Thyroid gland (tissue), 4 donors: ENCODE data around the gene SLC35F1. TPM values are rescaled to one million over a fixed set of nuclear protein-coding genes. Genes with fewer than 3 reads are reported as not detected.

Experiments used
- DNase-seq, 2 donors: peaks; one replicate each; pipeline ENCODE4 v3.0.0-alpha.2; 2019
- H3K27ac ChIP-seq, 3 donors: fragments of 200-600 bp; sonication (generic); 1 replicate in 2 of 3; 2 replicates in 1 of 3; pipeline ENCODE4 v1.5.1; 2016 to 2019; ENCODE audit warnings: mild to moderate bottlenecking in 1 of 3, moderate library complexity in 1 of 3
- H3K27me3 ChIP-seq: fragments of 200-600 bp; sonication (generic); one replicate; pipeline ENCODE4 v1.5.1; 2019
- H3K36me3 ChIP-seq, 2 donors: fragments of 200-600 bp; sonication (generic); one replicate each; pipeline ENCODE4 v1.5.1; 2016 to 2019
- H3K4me1 ChIP-seq, 2 donors: fragments of 200-600 bp; sonication (generic); one replicate each; pipeline ENCODE4 v1.5.1; 2017 to 2019
- H3K4me3 ChIP-seq, 3 donors: fragments of 200-600 bp; sonication (generic); replicated peaks in 1 of 3; 1 replicate in 2 of 3; 2 replicates in 1 of 3; pipeline ENCODE4 v1.5.1; 2016; ENCODE audit warnings: mild to moderate bottlenecking in 1 of 3
- H3K9me3 ChIP-seq: fragments of 200-600 bp; sonication (generic); one replicate; pipeline ENCODE4 v1.5.1; 2017
- POLR2A ChIP-seq, 2 donors: fragments of 450-650 bp; IDR thresholded peaks; one replicate each; pipeline ENCODE4 v1.6.1; 2017; ENCODE audit warnings: antibody characterized with exemption in 2 of 2, mild to moderate bottlenecking in 2 of 2, moderate library complexity in 1 of 2
- WGBS, 2 donors: methylation state at CpG; one replicate each; pipeline ENCODE4 v1.1.5; 2017; 5-methylcytosine and 5-hydroxymethylcytosine counted together
- intact Hi-C: fragments of 100-400 bp; cut with DNase I; formaldehyde crosslinking; loops from one replicate; pipeline ENCODE4 v1.15.1; 2023
- total RNA-seq, 4 donors: library from RNA; depleted of rRNA; stranded (reverse); fragments of >200 nt; gene quantifications; one replicate each; pipeline ENCODE4 v1.2.3, GENCODE V29; 2016
- TF ChIP-seq, protein P1 (sequence below), 6 experiments: fragments of 200-600 bp in 3 of 6; fragments of 450-650 bp in 3 of 6; sonication (generic) in 3 of 6; IDR thresholded peaks; one replicate each; pipeline ENCODE4 v1.5.1; 2016 to 2019; ENCODE audit warnings: antibody characterized with exemption in 6 of 6, mild to moderate bottlenecking in 2 of 6, inconsistent platforms in 1 of 6, moderate library complexity in 1 of 6

Gene SLC35F1
- total RNA-seq, 4 donors from 2014 or later = 0.54 to 5.5 (median 1.4) TPM

- Histone ChIP-seq H3K4me3 (no peak overlapping the region), H3K36me3 (no peaks in the 10 kb centered on the region), H3K27ac (no peak overlapping the region), H3K27me3 (no peaks in the 10 kb centered on the region), H3K9me3 (no peaks in the 10 kb centered on the region), H3K4me1 (no peaks in the 10 kb centered on the region)
- intact Hi-C loops = no loop called here
- no peak for TF ChIP-seq POLR2A (IDR thresholded peaks at IDR 0.05)
- TF ChIP-seq, protein P1, sequence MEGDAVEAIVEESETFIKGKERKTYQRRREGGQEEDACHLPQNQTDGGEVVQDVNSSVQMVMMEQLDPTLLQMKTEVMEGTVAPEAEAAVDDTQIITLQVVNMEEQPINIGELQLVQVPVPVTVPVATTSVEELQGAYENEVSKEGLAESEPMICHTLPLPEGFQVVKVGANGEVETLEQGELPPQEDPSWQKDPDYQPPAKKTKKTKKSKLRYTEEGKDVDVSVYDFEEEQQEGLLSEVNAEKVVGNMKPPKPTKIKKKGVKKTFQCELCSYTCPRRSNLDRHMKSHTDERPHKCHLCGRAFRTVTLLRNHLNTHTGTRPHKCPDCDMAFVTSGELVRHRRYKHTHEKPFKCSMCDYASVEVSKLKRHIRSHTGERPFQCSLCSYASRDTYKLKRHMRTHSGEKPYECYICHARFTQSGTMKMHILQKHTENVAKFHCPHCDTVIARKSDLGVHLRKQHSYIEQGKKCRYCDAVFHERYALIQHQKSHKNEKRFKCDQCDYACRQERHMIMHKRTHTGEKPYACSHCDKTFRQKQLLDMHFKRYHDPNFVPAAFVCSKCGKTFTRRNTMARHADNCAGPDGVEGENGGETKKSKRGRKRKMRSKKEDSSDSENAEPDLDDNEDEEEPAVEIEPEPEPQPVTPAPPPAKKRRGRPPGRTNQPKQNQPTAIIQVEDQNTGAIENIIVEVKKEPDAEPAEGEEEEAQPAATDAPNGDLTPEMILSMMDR (IDR thresholded peaks at IDR 0.05) = no peak
- DNase-seq = no peak
- 81 to 86% methylated on average over 3 of the region's 3 CpGs for WGBS, 2 donors
These were observed 316.3 kb downstream of the SLC35F1 start for GRCh38 chr6:118223316-118223715.

DNA sequence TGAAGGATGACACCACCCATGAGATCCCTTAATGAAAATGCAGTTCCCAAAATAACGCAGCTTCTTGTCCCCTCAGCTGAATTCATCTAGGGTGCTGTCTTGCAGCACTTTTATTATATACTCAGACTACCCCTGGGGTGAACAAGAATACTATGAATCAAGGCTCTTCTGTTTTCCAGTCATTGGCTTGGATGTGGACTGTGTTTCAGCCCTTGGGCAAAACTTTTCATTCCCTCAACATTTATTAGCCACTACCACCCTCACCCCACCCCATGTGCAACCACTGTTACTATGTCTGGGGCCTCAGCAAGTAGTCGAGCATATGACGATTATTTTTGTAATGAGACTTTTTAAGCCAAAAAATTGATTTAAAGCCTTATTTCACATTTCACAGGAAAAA is 321.8 kb downstream of the SLC35F1 start:
- WGBS, 2 donors = 59% methylated on average over 2 to 3 of the region's 3 CpGs
- H3K36me3 ChIP-seq = no peaks in the 10 kb centered on the region

DNA sequence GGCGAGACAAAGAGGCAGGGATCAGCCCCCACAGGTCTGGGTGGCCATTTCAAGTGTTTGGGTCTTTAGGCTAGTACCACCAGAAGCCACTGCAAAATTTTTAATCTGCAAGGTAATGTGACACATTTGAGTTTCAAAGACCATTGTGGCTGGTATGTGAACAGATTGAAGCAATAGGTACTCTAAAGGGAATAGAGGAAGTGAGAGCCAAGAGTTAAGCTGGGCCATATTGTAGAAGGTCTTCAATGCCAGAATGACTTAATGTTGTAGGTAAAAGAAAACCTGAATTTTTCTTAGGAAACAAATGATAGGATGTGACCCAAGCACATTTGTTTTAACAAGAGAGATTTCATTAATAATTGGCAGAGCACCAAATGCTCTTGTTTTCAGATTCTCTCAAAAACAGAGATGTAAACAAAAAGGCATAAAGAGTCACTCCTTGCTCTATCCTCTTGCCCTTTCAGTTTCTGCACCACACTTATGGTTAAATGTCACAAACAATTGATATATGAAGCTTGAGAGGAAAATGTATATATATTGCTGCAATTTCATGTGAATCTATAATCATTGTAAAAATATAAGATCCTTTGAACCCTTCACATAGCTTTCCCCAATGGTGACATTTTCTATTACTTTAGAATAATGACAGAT is 333.9 kb downstream of the SLC35F1 start:
- Histone ChIP-seq H3K27ac (no peak overlapping the region), H3K27me3 (no peaks in the 10 kb centered on the region), H3K4me1 (no peaks in the 10 kb centered on the region), H3K36me3 (no peaks in the 10 kb centered on the region), H3K4me3 (no peak overlapping the region), H3K9me3 (no peaks in the 10 kb centered on the region)
- 90 to 92% methylated on average over 1 of the region's 1 CpG for WGBS, 2 donors
- intact Hi-C loops = no loop called here
- no peak for TF ChIP-seq POLR2A (IDR thresholded peaks at IDR 0.05)
- TF ChIP-seq, protein P1 (IDR thresholded peaks at IDR 0.05) = no peak
- no peak for DNase-seq

More for the DNA sequence above, 321.8 kb downstream of the SLC35F1 start:
- intact Hi-C loops = no loop called here
- no peak overlapping the region for H3K4me3 ChIP-seq
- no peak for DNase-seq
- no peak for TF ChIP-seq POLR2A (IDR thresholded peaks at IDR 0.05)
- TF ChIP-seq, protein P1 (IDR thresholded peaks at IDR 0.05) = no peak
- H3K27me3 ChIP-seq = no peaks in the 10 kb centered on the region
- no peaks in the 10 kb centered on the region for H3K9me3 ChIP-seq
- no peaks in the 10 kb centered on the region for H3K4me1 ChIP-seq
- H3K27ac ChIP-seq = no peak overlapping the region

DNA sequence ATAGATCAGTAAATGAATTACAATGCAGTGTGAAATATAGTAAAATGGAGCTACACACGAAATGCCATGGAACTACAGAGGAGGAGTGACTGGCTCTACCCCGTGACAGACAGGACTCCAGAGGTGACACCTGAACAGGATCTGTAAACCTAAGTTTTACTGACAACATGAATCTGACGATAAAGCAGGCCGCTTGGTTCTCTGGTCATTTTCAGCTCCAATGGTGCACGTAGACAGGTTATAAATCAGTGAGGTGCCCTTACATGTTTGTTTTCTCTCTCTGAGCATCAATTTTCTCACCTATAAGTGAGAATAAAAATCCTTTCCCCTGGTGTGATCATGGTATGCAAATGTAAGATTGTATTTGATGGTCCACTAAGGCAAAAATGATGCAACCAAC is 339.3 kb downstream of the SLC35F1 start:
- 81 to 90% methylated on average over 5 of the region's 5 CpGs for WGBS, 2 donors
- Histone ChIP-seq H3K27ac (no peak overlapping the region), H3K27me3 (no peaks in the 10 kb centered on the region), H3K36me3 (no peaks in the 10 kb centered on the region), H3K9me3 (no peaks in the 10 kb centered on the region), H3K4me3 (no peak overlapping the region), H3K4me1 (no peaks in the 10 kb centered on the region)
- intact Hi-C loops = no loop called here
- no peak for TF ChIP-seq POLR2A (IDR thresholded peaks at IDR 0.05)
- TF ChIP-seq, protein P1 (IDR thresholded peaks at IDR 0.05) = no peak
- no peak for DNase-seq

GRCh38 chr6:118248171-118248570 is 341.1 kb downstream of the SLC35F1 start:
- H3K27me3 ChIP-seq = no peaks in the 10 kb centered on the region
- H3K9me3 ChIP-seq = no peaks in the 10 kb centered on the region
- H3K4me3 ChIP-seq = no peak overlapping the region
- H3K4me1 ChIP-seq = no peaks in the 10 kb centered on the region
- DNase-seq = no peak
- intact Hi-C loops = no loop called here
- WGBS, 2 donors = 97 to 98% methylated on average over 1 of the region's 1 CpG
- H3K36me3 ChIP-seq = no peaks in the 10 kb centered on the region
- TF ChIP-seq, protein P1 (IDR thresholded peaks at IDR 0.05) = no peak
- TF ChIP-seq POLR2A (IDR thresholded peaks at IDR 0.05) = no peak
- H3K27ac ChIP-seq = no peak overlapping the region
